ENCODE results near the gene BUD23. TPM values are rescaled to one million over a fixed set of nuclear protein-coding genes. Genes with fewer than 3 reads are reported as not detected.
"Not testable (repeated sequence)": the region's sequence is repeated elsewhere in the genome, so short reads cannot be mapped to it uniquely, and the experiment has no call there.

BUD23 gene
- total RNA-seq, 1 experiment from 2014 or later = 91.7 TPM

- H3K36me3 ChIP-seq = no peaks in the 10 kb centered on the region
- H3K27ac ChIP-seq = no peak overlapping the region
- peaks cover 39% of the 10 kb centered on the region for H3K4me1 ChIP-seq
- no peaks in the 10 kb centered on the region for H3K9me3 ChIP-seq (replicated peaks)
- no peaks in the 10 kb centered on the region for H3K27me3 ChIP-seq
- no peak for DNase-seq
- H3K4me3 ChIP-seq = no peak overlapping the region
Observed at GRCh38 chr7:73717025-73717807, 33.8 kb downstream of the BUD23 start.

GRCh38 chr7:73717991-73718405 is 34.6 kb downstream of the BUD23 start:
- no peaks in the 10 kb centered on the region for H3K27me3 ChIP-seq

GRCh38 chr7:73718438-73718881 is 35.1 kb downstream of the BUD23 start:
- DNase-seq = no peak
- H3K9me3 ChIP-seq (replicated peaks) = no peaks in the 10 kb centered on the region
- no peaks in the 10 kb centered on the region for H3K36me3 ChIP-seq
- peak overlapping the region; percentile 88 for H3K4me3 ChIP-seq
- H3K4me1 ChIP-seq = peaks cover 39% of the 10 kb centered on the region
- no peaks in the 10 kb centered on the region for H3K27me3 ChIP-seq
- no peak overlapping the region for H3K27ac ChIP-seq

More at GRCh38 chr7:73717991-73718405, 34.6 kb downstream of the BUD23 start:
- no peaks in the 10 kb centered on the region for H3K36me3 ChIP-seq
- no peak overlapping the region for H3K27ac ChIP-seq
- DNase-seq = peak in 1 of 2 experiments; percentile 31
- H3K4me3 ChIP-seq = no peak overlapping the region
- H3K4me1 ChIP-seq = peaks cover 39% of the 10 kb centered on the region
- no peaks in the 10 kb centered on the region for H3K9me3 ChIP-seq (replicated peaks)

DNA sequence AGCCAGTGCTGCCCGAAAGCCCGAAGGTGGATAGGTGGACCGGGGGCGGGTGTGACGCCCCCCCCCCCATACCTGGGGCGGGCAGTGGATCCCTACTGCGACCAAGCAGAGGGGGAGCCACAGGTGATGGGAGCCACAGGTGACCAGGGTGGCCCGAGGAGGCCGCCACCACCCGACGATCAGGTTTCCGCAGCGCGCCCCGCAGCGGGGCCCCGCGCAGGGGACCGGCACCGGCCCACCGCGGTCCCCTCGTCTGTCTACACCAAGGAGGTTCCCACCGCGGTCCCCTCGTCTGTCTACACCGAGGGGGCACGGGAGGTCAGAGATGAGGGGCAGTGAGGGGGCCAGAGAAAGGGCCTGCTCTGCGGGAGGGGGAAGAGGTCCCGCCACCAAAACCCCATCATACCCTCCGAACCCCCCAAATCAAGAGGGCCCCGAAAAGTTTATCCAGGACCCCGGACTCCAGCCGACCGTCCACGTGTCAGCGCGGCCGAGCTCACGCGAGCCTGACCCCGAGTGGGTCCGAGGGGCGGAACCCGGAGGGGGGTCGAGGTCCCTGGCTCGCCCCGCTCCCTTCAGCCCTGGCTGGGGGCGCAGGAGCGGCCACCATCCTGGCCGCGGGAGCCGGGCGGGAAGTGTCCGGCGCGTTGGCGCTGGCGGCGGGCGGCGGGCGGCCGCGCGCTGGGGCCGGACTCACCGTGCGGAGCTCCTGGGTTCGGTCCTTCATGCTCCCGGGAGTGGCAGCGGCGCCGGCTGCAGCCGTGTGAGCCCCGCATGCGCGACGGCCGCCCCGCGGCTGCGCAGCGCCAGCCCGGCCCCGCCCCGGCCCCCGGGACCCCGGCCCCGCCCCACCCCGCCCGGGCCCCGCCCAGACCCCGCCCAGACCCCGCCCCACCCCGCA is 35.8 kb downstream of the BUD23 start, which contains the start of gene STX1A:
Gene STX1A, minus strand, starts transcription at position 765 of the 901 bp plus-strand sequence. Its CDS starts 38 bp downstream, at position 727.
- H3K27ac ChIP-seq = no peak within 1 kb of the TSS
- DNase-seq = peak; percentile 78 to 80
- H3K9me3 ChIP-seq (replicated peaks) = no peaks in the 10 kb centered on the region
- H3K36me3 ChIP-seq = no peaks in the 10 kb centered on the region
- no peaks in the 10 kb centered on the region for H3K27me3 ChIP-seq
- peak within 1 kb of the TSS; percentile 88 for H3K4me3 ChIP-seq
- H3K4me1 ChIP-seq = peaks cover 39% of the 10 kb centered on the region

GRCh38 chr7:73719806-73720169 is 36.4 kb downstream of the BUD23 start:
- Histone ChIP-seq H3K27ac (no peak overlapping the region), H3K36me3 (no peaks in the 10 kb centered on the region), H3K9me3 (replicated peaks) (no peaks in the 10 kb centered on the region), H3K27me3 (no peaks in the 10 kb centered on the region), H3K4me1 (peaks cover 39% of the 10 kb centered on the region), H3K4me3 (peak overlapping the region; percentile 88)
- DNase-seq = no peak

- H3K27me3 ChIP-seq; H3K27ac ChIP-seq; H3K9me3 ChIP-seq (replicated peaks); DNase-seq; H3K36me3 ChIP-seq; H3K4me3 ChIP-seq: not testable (repeated sequence)
- peaks cover 32% of the 10 kb centered on the region for H3K4me1 ChIP-seq
Observed at GRCh38 chr7:73720443-73720842, 37.0 kb downstream of the BUD23 start.

- Histone ChIP-seq H3K27ac (no peak overlapping the region), H3K9me3 (replicated peaks) (no peaks in the 10 kb centered on the region), H3K4me3 (no peak overlapping the region), H3K27me3 (no peaks in the 10 kb centered on the region), H3K36me3 (no peaks in the 10 kb centered on the region), H3K4me1 (peaks cover 26% of the 10 kb centered on the region)
- DNase-seq = peak; percentile 71 to 74
Observed at GRCh38 chr7:73721377-73721817, 38.0 kb downstream of the BUD23 start.

DNA sequence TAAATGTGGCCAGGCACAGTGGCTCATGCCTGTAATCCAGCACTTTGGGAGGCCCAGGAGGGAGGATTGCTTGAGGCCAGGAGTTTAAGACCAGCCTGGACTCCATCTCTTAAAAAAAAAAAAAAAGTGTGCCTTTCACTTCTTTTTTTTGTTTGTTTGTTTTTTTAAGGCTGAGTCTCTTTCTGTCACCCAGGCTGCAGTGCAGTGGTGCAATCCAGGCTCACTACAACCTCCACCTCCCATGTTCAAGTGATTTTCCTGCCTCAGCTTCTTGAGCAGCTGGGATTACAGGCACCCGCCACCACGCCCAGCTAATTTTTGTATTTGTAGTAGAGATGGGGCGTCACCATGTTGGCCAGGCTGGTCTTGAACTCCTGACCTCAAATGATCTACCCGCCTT is 38.8 kb downstream of the BUD23 start:
- not testable (repeated sequence) for H3K27ac ChIP-seq; H3K27me3 ChIP-seq; H3K36me3 ChIP-seq; H3K9me3 ChIP-seq (replicated peaks); H3K4me3 ChIP-seq; DNase-seq
- peaks cover 21% of the 10 kb centered on the region for H3K4me1 ChIP-seq

DNA sequence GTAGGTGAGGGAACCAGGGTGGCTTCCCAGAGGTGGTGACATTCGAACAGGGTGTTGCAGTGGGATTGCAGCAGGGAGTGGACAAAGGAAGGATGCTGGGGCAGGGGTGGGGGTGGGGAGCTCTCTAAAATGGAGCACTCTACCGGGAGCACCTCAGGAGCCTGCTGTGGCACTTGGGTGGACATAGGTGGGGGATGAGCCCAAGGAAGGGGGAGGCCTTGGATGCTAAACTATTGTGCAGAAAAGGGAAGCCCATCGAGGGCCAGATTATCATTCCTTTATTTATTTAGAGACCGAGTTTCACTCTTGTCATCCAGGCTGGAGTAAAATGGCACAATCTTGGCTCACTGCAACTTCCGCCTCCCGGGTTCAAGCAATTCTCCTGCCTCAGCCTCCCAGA is 39.4 kb downstream of the BUD23 start:
- Histone ChIP-seq H3K4me1 (peaks cover 15% of the 10 kb centered on the region), H3K36me3 (no peaks in the 10 kb centered on the region), H3K27me3 (no peaks in the 10 kb centered on the region), H3K4me3 (no peak overlapping the region), H3K27ac (no peak overlapping the region), H3K9me3 (replicated peaks) (no peaks in the 10 kb centered on the region)
- DNase-seq = no peak

GRCh38 chr7:73723813-73724212 is 40.4 kb downstream of the BUD23 start:
- Histone ChIP-seq H3K4me1 (peaks cover 5% of the 10 kb centered on the region; the same call in 1 of the 2 replicates), H3K9me3 (replicated peaks) (no peaks in the 10 kb centered on the region), H3K36me3 (no peaks in the 10 kb centered on the region), H3K4me3 (no peak overlapping the region), H3K27me3 (no peaks in the 10 kb centered on the region), H3K27ac (no peak overlapping the region)
- no peak for DNase-seq

DNA sequence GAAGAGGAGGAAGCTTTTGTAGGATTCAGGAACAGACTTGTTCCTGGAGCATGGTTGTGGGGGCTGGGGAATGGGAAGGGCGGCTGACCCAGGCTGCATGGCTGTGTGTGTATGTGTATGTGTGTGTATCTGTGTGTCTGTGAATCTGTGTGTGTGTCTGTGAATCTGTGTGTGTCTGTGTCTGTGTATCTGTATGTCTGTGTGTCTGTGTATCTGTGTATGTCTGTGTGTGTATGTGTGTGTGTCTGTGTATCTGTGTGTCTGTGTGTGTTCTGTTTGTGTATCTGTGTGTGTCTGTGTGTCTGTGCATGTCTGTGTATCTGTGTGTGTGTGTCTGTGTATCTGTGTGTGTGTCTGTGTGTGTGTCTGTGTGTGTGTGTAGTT is 42.7 kb downstream of the BUD23 start:
- no peak overlapping the region for H3K27ac ChIP-seq
- no peak for DNase-seq
- no peak overlapping the region for H3K4me3 ChIP-seq
- no peaks in the 10 kb centered on the region for H3K36me3 ChIP-seq
- no peaks in the 10 kb centered on the region for H3K9me3 ChIP-seq (replicated peaks)
- H3K27me3 ChIP-seq = no peaks in the 10 kb centered on the region
- H3K4me1 ChIP-seq = peaks cover 3% of the 10 kb centered on the region; the same call in 1 of the 2 replicates

- H3K4me1 ChIP-seq = no peaks in the 10 kb centered on the region
- no peak overlapping the region for H3K4me3 ChIP-seq
- no peaks in the 10 kb centered on the region for H3K27me3 ChIP-seq
- no peaks in the 10 kb centered on the region for H3K36me3 ChIP-seq
- no peak for DNase-seq
- no peak overlapping the region for H3K27ac ChIP-seq
- H3K9me3 ChIP-seq (replicated peaks) = no peaks in the 10 kb centered on the region
Observed at GRCh38 chr7:73727952-73728351, 44.6 kb downstream of the BUD23 start.

GRCh38 chr7:73728551-73728950 is 45.2 kb downstream of the BUD23 start:
- no peaks in the 10 kb centered on the region for H3K27me3 ChIP-seq
- H3K9me3 ChIP-seq (replicated peaks) = no peaks in the 10 kb centered on the region
- no peak for DNase-seq
- H3K4me3 ChIP-seq = no peak overlapping the region
- H3K27ac ChIP-seq = no peak overlapping the region
- H3K36me3 ChIP-seq = no peaks in the 10 kb centered on the region
- H3K4me1 ChIP-seq = no peaks in the 10 kb centered on the region

DNA sequence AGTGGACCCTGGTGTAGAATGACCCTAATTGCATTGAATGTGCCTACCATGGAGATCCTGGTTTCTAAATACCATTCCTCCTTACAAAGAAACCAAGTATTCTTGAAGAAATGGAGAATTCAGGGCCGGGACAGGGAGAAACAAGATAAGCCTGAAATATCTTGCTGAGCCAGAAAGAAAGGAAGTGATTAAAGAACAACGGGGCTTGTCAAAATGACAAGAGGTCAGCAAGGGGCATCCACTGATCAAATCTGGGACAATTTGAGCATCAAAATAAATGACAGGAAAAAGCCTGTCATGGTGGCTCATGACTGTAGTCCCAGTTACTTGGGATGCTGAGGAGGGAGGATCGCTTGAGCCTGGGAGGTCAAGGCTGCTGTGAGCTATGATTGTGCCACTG is 47.1 kb downstream of the BUD23 start:
- no peaks in the 10 kb centered on the region for H3K4me1 ChIP-seq
- H3K4me3 ChIP-seq = no peak overlapping the region
- H3K9me3 ChIP-seq (replicated peaks) = no peaks in the 10 kb centered on the region
- no peaks in the 10 kb centered on the region for H3K36me3 ChIP-seq
- H3K27ac ChIP-seq = no peak overlapping the region
- no peak for DNase-seq
- H3K27me3 ChIP-seq = no peaks in the 10 kb centered on the region

GRCh38 chr7:73732397-73732796 is 49.0 kb downstream of the BUD23 start:
- H3K4me1 ChIP-seq = no peaks in the 10 kb centered on the region
- H3K36me3 ChIP-seq = no peaks in the 10 kb centered on the region; the same call in 1 of the 2 replicates
- no peaks in the 10 kb centered on the region for H3K9me3 ChIP-seq (replicated peaks)
- H3K27ac ChIP-seq = no peak overlapping the region
- DNase-seq = no peak
- H3K27me3 ChIP-seq = no peaks in the 10 kb centered on the region
- H3K4me3 ChIP-seq = no peak overlapping the region
